ENCODE data around the gene DNASE1L1.

DNASE1L1 gene

DNA sequence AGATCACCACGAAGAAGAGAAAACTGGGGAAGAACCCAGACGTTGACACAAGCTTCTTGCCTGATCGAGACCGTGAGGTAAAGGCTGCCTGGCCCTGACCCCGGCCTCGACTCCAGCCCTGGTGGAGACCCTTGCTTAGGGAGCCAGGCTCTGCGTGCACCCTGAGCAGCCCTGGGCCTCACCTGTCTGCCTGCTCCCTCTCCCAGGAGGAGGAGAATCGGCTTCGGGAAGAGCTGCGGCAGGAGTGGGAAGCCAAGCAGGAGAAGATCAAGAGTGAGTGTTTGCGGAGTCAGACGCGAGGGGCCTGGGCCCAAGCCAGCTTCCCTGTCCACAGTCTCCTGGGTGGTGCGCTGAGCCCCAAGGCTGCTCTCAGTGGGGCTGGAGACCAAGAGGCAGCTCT, 39.4 kb upstream of the DNASE1L1 start:
- H3K4me3 ChIP-seq (ENCODE audit: control insufficient read depth, low read depth, low read length): no peak overlapping the region
- TF ChIP-seq, protein P1, sequence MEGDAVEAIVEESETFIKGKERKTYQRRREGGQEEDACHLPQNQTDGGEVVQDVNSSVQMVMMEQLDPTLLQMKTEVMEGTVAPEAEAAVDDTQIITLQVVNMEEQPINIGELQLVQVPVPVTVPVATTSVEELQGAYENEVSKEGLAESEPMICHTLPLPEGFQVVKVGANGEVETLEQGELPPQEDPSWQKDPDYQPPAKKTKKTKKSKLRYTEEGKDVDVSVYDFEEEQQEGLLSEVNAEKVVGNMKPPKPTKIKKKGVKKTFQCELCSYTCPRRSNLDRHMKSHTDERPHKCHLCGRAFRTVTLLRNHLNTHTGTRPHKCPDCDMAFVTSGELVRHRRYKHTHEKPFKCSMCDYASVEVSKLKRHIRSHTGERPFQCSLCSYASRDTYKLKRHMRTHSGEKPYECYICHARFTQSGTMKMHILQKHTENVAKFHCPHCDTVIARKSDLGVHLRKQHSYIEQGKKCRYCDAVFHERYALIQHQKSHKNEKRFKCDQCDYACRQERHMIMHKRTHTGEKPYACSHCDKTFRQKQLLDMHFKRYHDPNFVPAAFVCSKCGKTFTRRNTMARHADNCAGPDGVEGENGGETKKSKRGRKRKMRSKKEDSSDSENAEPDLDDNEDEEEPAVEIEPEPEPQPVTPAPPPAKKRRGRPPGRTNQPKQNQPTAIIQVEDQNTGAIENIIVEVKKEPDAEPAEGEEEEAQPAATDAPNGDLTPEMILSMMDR (IDR thresholded peaks at IDR 0.05; ENCODE audit: control insufficient read depth, insufficient read depth, low read depth, low read length, missing control alignments): no peak
- no peak for DNase-seq (ENCODE audit: low read depth)

DNA sequence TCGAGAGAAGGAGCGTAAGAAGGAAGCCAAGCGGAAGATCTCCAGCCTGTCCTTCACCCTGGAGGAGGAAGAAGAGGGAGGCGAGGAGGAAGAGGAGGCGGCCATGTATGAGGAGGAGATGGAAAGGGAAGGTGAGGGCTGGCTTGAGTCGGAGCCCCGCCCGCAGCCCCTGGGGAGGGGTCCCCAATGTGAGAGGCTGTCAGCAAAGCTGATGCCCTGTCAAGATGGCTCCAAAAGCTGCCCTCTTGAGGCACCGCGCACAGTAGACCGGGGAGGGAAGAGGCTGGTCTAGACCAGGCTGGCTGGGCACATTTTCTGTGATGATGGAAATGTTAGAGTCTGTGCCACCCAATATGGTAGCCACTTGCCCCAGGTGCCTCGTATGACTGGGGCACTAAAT, 37.4 kb upstream of the DNASE1L1 start:
- TF ChIP-seq, protein P1 (IDR thresholded peaks at IDR 0.05; ENCODE audit: control insufficient read depth, insufficient read depth, low read depth, low read length, missing control alignments): no peak
- no peak for DNase-seq (ENCODE audit: low read depth)
- no peak overlapping the region for H3K4me3 ChIP-seq (ENCODE audit: control insufficient read depth, low read depth, low read length)

DNA sequence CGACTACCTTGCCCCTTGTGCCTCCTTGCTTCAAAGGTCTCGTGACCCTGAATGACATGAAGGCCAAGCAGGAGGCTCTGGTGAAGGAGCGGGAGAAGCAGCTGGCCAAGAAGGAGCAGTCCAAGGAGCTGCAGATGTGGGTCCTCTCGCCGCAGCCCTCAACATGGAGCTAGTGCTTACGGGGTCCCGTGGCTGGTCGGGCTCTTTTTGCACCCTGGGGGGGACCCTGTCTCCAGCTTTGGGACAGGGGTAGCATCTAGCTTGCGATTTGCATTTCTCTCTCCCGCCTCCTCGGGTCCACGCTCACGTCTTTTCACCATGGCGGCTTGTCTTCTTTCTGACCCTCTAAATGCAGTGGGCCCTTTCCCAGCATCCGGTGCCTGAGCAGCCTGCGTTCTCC, 36.7 kb upstream of the DNASE1L1 start:
- TF ChIP-seq, protein P1 (IDR thresholded peaks at IDR 0.05; ENCODE audit: control insufficient read depth, insufficient read depth, low read depth, low read length, missing control alignments): no peak
- DNase-seq (ENCODE audit: low read depth): no peak
- no peak overlapping the region for H3K4me3 ChIP-seq (ENCODE audit: control insufficient read depth, low read depth, low read length)

DNA sequence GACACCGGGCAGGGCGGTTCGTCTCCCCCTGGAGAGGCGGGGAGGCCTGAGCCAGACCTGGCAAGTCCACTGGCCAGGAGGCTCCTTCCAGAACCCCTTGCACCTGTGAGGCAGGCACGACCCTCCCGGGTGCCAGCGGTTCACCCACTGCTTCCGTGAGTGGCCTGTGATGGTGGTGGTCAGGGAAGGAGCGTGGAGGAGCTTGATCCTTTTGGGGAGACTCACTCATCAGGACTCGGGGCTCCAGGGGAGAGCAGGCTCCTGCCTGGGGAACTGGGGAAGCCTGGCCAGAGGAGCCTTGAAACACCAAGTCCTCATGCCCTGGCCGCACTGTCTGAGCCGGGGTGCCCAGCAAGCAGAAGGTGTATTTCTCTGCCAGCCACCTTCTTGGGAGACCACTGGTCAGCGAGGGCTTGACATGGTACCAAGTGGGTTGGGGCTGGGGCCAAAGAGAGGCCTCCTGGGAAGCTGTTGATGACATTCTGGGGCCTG, 35.7 kb upstream of the DNASE1L1 start:
- no peak for DNase-seq (ENCODE audit: low read depth)
- TF ChIP-seq, protein P1 (IDR thresholded peaks at IDR 0.05; ENCODE audit: control insufficient read depth, insufficient read depth, low read depth, low read length, missing control alignments): no peak
- H3K4me3 ChIP-seq (ENCODE audit: control insufficient read depth, low read depth, low read length): peak overlapping the region; percentile 56

DNA sequence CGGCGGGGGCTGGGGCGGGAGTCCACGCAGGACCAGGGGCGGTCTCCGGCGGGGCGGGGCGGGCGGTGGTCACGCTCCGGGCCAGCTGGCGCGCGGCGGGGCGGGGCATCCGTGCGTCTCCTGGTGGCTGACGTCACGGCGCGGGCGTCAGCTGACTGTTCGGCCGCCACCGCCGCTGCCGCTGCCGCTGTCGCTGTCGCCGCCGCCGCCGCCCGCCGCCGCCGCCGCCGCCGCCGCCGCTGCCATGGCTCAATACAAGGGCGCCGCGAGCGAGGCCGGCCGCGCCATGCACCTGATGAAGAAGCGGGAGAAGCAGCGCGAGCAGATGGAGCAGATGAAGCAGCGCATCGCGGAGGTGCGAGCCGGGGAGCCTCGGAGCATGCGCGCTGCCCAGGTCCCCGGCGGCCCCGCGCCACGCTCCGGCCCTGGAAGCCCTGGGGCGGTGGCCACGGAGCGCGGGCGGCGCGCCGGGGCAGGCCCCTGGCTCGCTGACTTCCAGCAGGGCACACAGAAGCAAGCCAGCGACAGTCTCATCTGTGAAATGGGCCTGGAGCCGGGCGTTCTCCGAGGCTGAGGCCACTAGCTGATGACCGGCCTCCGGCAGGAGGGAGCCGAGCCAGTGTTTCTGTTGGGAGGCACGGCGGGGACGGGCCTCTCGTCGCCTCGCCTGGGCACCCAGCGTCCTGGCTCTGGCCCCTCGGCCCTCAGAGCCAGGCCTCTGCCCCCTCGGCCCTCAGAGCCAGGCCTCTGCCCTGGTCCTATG, 35.1 kb upstream of the DNASE1L1 start, which contains the start of gene FAM50A:
FAM50A (plus strand) TSS at position 150 of the 763 bp plus-strand sequence; CDS start at position 245, 95 bp downstream.
- H3K4me3 ChIP-seq (ENCODE audit: control insufficient read depth, low read depth, low read length): peak within 1 kb of the TSS; percentile 56
- no peak for DNase-seq (ENCODE audit: low read depth)
- TF ChIP-seq, protein P1 (IDR thresholded peaks at IDR 0.05; ENCODE audit: control insufficient read depth, insufficient read depth, low read depth, low read length, missing control alignments): no peak

DNA sequence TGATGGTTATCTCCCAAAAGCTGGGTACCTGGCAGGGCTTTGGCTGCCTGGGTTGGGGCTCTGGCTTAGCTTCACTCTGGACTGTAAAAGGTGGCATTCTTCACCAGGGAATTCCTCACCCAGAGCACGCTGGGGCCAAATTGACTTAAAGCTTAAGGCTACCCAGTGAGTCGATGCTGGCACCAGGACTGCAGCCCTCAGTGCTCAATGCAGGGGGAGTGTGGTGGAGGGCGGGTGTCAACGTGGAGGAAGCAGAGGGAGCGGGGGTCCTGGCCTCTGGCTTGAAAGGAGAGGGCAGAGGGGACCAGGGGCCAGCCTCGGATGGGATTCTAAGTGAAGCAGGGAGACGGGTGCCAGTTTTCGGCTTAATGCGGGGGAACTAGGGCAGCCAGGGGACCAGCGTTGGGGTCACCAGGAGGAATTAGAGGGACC, 34.4 kb upstream of the DNASE1L1 start:
- DNase-seq (ENCODE audit: low read depth): no peak
- TF ChIP-seq, protein P1 (IDR thresholded peaks at IDR 0.05; ENCODE audit: control insufficient read depth, insufficient read depth, low read depth, low read length, missing control alignments): no peak
- H3K4me3 ChIP-seq (ENCODE audit: control insufficient read depth, low read depth, low read length): peak overlapping the region; percentile 38
